ENCODE data around the gene VGLL3.

- TF ChIP-seq POLR2A (IDR thresholded peaks at IDR 0.05) = no peak
- TF ChIP-seq POLR2AphosphoS5 (IDR thresholded peaks at IDR 0.05) = no peak
- TF ChIP-seq CTCF (IDR thresholded peaks at IDR 0.05) = no peak
- no peak for TF ChIP-seq EP300 (IDR thresholded peaks at IDR 0.05)
Measured at GRCh38 chr3:86967062-86967461, 23.9 kb downstream of the VGLL3 start.
